ENCODE data around the gene SPOPL.
"Not testable (repeated sequence)": the region's sequence is repeated elsewhere in the genome, so short reads cannot be mapped to it uniquely, and the experiment has no call there.

DNA sequence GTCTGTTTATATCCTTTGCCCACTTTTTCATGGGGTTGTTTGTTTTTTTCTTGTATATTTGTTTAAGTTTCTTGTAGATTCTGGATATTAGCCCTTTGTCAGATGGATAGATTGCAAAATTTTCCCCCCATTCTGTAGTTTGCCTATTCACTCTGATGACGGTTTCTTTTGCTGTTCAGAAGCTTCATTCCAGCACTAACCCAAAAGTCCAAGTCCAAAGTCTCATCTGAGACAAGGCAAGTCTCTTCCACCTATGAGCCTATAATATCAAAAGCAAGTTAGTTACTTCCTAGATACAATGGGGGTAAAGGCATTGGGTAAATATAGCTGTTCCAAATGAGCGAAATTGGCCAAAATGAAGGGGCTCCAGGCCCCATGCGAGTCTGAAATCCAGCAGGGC, 38.9 kb upstream of the SPOPL start:
- TF ChIP-seq, protein P1, sequence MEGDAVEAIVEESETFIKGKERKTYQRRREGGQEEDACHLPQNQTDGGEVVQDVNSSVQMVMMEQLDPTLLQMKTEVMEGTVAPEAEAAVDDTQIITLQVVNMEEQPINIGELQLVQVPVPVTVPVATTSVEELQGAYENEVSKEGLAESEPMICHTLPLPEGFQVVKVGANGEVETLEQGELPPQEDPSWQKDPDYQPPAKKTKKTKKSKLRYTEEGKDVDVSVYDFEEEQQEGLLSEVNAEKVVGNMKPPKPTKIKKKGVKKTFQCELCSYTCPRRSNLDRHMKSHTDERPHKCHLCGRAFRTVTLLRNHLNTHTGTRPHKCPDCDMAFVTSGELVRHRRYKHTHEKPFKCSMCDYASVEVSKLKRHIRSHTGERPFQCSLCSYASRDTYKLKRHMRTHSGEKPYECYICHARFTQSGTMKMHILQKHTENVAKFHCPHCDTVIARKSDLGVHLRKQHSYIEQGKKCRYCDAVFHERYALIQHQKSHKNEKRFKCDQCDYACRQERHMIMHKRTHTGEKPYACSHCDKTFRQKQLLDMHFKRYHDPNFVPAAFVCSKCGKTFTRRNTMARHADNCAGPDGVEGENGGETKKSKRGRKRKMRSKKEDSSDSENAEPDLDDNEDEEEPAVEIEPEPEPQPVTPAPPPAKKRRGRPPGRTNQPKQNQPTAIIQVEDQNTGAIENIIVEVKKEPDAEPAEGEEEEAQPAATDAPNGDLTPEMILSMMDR (conservative IDR thresholded peaks at IDR 0.05) = not testable (repeated sequence)
- TF ChIP-seq ZFX (IDR thresholded peaks at IDR 0.05) = not testable (repeated sequence)

All from C4-2B (cell line).